GM06990 (cell line): ENCODE results near the gene SCN3B.

Experiments used
- DNase-seq: peaks from one replicate; pipeline ENCODE4 v3.0.0-alpha.2; 2011; ENCODE audit not compliant: insufficient read length; ENCODE audit errors: extremely low read depth
- H3K27me3 ChIP-seq: replicated peaks from 2 replicates; pipeline ENCODE4 v1.6.0; 2011; ENCODE audit warnings: low read length; ENCODE audit not compliant: control insufficient read depth, insufficient read depth
- H3K36me3 ChIP-seq: 2 replicates; pipeline ENCODE4 v1.5.1; 2011; ENCODE audit warnings: low read length; ENCODE audit not compliant: control insufficient read depth, insufficient read depth
- H3K4me3 ChIP-seq: replicated peaks from 2 replicates; pipeline ENCODE4 v1.5.1; 2011; ENCODE audit warnings: low read depth, mild to moderate bottlenecking, control low read depth, low read length
- CTCF ChIP-seq: IDR thresholded peaks from 2 replicates; pipeline ENCODE4 v1.5.1; 2011; ENCODE audit warnings: low read length, control low read depth, mild to moderate bottlenecking, inconsistent platforms; ENCODE audit not compliant: insufficient read depth, poor library complexity, severe bottlenecking

Gene SCN3B

GRCh38 chr11:123654566-123655081 lies at the start of gene SCN3B:
Gene SCN3B, minus strand, starts transcription at chr11:123654624. Its CDS starts 823 bp downstream, at chr11:123653801.
- H3K4me3 ChIP-seq, result peak within 1 kb of the TSS; percentile 53

GRCh38 chr11:123702696-123703095 lies 48.3 kb upstream of the SCN3B start:
- Histone ChIP-seq H3K27me3 (no peaks in the 10 kb centered on the region; the same call in 1 of the 2 replicates), H3K4me3 (no peak overlapping the region), H3K36me3 (no peaks in the 10 kb centered on the region)
- DNase-seq, result no peak
- no peak for TF ChIP-seq CTCF

More at GRCh38 chr11:123654566-123655081, at the start of gene SCN3B:
- peak; percentile 29 for DNase-seq
- TF ChIP-seq CTCF, result no peak
- H3K27me3 ChIP-seq, result peaks cover 3% of the 10 kb centered on the region; the same call in 1 of the 2 replicates
- no peaks in the 10 kb centered on the region for H3K36me3 ChIP-seq

- H3K36me3 ChIP-seq, result no peaks in the 10 kb centered on the region
Observed at GRCh38 chr11:123702139-123702538, 47.7 kb upstream of the SCN3B start.

GRCh38 chr11:123700772-123701171 lies 46.3 kb upstream of the SCN3B start:
- Histone ChIP-seq H3K4me3 (no peak overlapping the region), H3K36me3 (no peaks in the 10 kb centered on the region), H3K27me3 (no peaks in the 10 kb centered on the region; the same call in 1 of the 2 replicates)
- no peak for TF ChIP-seq CTCF
- no peak for DNase-seq

More at GRCh38 chr11:123702139-123702538, 47.7 kb upstream of the SCN3B start:
- no peak for TF ChIP-seq CTCF
- Histone ChIP-seq H3K4me3 (no peak overlapping the region), H3K27me3 (no peaks in the 10 kb centered on the region; the same call in 1 of the 2 replicates)
- peak; percentile 25 for DNase-seq

- no peak for DNase-seq
- H3K4me3 ChIP-seq, result no peak overlapping the region
- no peak for TF ChIP-seq CTCF
- H3K27me3 ChIP-seq, result no peaks in the 10 kb centered on the region; the same call in none of the 2 replicates
- no peaks in the 10 kb centered on the region for H3K36me3 ChIP-seq
Observed at GRCh38 chr11:123698546-123699127, 44.2 kb upstream of the SCN3B start.
